ENCODE measurements around the gene CBLN1.

CBLN1 gene

DNA sequence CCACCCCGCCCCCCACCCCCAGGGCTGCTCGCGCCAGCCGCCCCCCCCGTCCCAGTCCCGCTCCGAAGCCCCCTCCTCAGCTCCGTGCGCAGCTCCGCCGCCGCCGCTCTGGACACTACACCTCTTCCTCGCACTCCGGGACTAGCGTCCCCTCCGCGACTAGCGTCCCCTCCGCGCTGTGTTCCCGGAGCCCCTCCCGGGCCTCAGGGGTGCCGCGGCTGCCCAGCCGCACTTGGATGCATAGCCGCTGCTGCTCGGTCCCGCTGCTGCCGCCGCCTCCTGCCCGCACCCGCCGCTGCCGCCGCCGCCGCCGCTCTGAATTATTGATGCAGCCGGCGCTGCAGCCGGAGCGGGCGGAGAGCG is at the start of gene CBLN1:
Gene CBLN1 (minus strand): TSS at position 359 of the 363 bp plus-strand sequence. CDS start 373 bp downstream, outside the sequence.
- no peak for DNase-seq

DNA sequence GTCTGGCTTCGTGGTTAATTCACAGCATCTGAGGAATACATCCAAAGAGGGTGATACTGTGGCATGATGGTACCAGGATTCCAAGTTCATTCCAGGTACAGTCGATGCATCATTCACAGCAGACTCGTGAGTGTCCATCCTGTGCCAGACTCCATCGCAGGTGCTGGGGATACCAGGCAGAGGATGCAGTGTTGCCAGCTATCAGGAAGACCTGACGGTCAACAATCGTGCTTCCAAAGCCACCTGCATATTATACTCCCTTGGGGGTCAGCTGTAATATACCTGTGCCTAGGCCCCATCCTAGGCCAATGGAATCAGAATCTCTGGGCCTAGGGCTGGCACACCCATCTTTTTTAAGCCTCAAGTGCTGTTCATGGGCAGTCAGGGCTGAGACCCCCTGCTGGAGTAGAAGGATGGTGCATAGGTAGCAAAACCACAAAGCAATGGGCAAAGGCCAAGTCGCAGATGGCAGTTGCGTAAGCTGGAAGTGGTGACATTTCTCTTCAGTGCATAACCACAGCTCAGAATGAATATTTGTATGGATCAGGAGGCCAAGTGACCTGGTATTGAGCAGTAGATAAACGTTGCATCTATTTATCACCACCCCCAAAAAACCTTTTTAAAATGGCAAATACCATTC is 49.0 kb upstream of the CBLN1 start:
- no peak for DNase-seq

DNA sequence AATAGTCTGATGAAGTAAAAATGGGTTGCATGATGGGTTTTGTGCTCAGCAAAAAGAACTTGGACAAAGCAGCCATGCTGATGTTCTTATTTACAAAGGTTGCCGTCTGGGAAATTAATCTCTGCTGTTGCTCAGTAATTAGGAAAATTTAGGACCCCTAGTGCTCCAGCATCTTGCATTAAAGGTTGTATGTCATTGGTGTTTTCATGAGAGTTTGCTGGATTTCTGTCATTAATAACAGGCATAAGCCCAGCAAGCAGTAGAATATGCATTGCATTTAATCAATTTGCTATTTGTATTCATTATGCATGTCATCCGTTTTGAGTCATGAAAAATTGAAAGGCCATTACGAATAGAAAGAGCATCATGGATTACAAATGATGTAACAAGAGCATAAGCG is 46.7 kb upstream of the CBLN1 start:
- no peak for DNase-seq

DNA sequence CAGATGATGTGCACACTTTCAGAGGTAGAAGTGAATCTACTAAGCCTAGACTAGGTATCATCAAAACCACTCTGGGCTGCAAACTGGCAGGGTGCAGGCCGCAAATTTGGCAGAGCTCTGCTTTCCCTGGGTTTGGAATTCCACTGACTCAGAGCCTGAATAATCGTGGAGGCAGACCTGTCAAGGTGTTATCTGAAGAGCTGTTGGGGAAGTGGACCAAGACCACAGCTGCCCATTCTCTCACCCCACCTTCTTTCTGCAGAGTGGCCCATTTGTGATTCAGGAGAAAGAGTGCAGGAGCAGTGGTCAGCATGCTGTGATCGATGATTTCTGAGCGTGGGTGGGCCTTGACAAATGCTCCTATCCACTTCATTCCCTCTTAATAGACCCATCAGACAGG is 45.8 kb upstream of the CBLN1 start:
- DNase-seq, result no peak

DNA sequence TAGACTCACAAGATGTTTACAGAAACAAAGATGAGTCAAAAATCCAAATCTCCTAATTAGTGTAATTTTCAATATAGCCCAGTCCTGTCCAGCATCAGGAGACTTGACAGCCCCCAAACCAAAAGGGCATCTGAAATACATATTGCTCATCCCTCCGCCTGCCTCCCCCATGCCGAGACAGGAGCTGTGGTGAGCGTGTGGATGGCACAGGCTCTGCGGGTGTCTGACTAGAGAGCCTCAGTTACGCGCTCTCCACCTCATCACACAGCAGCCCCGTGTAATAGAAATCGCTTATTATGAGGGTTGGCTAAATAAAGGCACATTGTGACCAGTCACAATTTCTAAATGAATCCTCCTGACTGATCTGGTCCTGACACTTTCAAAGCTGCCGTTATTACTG is 43.1 kb upstream of the CBLN1 start:
- DNase-seq, result no peak

DNA sequence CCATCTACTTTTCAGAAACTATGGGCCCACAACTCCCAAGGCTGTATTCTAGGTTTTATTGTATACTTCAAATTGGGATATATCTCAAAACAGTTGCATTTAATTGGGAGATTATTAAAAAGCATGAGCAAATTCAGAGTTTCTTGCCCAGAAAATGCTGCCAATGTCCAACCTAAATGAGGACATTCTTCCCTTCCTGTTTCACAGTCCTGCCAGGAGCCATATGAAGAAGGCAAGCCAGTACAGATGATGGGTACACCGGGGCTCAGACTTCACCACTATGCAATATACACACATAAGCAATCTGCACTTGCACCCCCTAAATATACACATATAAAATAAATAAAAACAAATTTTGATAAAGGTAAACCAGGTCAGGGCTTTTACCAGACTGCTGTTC is 34.0 kb upstream of the CBLN1 start:
- DNase-seq, result no peak

DNA sequence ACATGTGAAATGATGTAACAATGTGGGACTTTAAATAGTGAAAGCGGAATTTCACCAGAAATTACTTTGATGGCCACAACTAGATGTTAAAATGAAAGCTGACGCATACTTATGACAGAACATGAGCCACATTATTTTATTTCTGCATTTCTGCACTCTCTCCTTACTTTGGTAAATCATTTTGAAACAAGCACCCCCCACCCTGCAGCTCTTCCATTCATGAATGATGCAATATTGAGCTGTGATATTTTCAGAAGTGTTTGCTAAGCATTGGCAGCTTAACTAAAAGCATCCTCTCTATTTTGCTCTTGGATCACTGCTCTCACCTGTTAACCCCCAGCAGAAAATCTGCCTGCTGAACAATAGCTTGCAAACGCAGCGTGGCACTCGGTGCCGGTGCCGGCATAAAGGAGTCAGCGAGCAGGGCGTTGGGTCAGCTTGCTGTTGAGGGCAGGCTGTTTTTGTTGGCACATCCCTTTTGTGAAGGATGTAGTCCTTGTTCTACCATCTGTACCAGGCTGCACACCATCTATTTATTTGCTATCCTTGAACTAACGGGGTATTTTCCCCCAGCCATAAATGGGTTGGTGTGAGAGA is 30.8 kb upstream of the CBLN1 start:
- DNase-seq, result no peak

DNA sequence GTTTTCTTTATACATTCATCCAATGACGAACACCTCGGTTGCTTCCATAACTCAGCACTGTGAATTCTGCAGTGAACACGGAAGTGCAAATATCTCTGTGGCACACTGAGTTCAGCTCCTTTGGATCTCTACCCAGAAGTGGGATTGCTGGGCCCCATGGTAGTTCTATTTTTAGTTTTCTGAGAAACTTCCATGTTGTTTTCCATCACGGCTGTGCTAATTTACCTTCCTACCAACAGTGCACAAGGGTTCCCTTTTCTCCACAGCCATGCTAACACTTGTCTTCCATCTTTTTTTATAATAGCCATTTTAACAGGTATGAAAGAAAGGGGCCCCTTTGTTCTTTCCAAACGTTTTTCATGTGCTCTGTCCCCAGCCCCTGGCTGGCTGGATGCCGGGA is 30.2 kb upstream of the CBLN1 start:
- no peak for DNase-seq

DNA sequence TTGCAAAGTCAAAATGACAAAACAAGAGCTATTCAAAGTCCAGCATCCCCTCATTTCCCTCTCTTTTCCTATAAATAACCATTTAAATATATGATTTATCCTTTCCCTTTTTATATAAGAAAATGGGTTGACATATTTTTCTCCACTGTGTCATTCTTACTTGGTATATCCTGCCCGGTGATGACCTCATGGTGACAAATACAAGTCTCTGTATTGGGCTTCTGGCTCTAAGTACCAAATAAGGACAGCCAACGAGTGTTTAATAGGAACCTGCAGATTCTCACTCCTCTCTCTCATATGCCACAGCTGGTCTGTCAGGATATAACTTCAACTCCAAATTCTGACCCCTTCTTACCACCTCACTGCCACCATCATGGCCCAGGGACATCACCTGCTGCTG is 25.5 kb upstream of the CBLN1 start:
- DNase-seq, result no peak

DNA sequence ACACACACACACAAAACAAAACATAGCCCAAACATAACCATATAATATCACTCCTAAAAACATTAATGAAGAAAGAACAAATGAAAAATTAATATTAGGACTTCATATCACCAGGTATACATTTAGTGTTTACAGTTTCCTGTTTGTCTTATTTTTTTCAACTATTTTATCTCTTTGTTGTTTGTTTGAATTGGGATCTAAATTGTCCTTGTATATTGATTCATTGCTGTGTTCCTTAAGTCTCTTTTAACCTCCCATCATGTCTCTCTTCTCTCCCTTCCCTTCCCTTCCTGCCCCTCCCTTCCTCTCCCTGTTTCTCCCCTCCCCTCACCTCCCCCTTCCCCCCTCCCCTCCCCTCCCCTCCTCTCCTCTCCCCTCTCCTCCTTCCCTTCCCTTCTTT is 23.8 kb upstream of the CBLN1 start:
- no peak for DNase-seq

DNA sequence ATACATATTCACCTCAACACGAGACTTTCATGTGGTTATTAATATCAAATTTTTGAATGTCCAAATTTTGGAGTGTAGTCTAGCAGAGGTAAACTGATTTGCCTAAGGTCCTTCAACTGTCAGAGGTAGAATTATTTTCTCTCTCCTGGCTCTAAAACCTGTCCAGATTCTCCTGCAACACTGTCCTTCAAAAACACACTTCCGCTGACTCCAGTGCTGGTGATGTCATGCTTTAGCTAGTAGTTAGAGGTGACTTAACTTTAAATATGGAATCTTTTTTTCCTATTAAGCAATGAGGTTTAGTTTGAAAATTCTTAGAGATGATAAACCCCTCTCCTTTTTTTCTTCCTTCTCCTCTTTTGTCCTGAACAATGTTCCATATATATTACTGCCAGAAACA is 10.8 kb upstream of the CBLN1 start:
- no peak for DNase-seq

DNA sequence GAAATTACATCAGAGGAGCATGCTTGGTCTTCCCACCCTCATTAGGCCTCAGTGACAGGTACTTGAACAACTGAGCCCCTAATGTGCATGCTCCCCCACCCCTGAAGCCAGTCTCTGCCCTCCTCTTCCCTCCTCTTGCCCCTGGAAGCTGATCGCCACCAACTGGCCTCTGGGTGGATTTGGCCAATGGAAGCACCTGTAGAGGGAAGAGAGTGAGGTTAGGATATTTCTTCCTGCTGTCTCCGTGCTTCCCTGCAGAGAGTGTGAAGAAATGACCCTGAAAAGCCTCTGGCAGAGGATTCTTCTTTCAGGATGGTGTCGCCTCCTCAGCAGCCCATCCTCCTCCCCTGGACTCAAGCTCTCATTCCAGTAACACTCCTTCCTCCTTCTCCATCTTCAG is 5.9 kb upstream of the CBLN1 start:
- DNase-seq, result no peak

DNA sequence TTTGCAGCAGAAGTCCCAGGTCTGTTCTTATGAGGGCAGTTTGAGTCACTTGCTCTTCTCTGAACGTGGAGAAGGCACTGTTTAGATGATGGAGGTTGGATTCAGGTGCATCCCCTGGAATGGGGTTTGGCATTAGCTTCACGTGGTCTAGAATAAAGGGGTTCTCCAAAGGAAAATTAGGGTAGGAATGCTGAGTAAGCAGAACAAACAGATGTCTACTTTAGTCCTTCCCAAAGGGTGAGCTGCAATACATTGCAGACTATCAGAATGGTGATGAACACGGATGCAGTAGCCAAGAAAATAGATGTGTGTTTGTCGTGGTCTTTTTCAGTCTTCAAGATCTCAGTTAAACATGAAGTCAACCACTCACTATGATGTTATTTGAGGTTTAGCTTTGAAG is 3.3 kb upstream of the CBLN1 start:
- no peak for DNase-seq

DNA sequence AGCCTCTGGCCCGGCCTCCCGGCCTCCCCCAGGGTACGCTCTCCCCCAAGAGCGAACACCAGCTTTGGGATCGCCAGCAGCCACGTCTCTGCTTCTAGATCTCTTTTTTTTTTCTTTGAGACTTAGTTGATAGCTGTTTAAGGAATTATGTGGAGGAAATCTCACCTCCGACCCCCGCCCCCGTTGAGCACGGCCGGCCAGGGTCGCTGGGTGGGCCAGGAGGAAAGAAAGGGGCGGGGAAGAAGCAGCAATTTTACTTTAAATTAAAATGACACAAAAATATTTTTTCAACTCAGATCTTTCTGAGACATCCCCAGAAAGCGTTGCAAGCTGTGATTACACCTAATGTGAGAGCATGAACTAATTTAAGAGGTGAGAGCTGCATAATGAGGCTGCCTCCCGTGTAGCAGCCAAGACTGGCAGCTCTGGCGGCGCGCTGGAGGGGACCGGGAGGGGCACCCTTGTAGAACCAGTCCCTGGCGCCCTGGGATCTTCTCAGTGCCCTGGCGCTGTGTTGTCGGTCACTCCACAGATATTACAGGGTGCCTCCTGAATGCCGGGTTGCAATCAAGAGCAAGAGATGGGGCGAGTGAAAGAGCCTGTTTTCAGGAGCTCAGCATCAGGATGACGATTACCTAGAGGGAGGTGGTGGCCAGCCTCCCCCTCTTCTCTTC is 1.9 kb upstream of the CBLN1 start:
- DNase-seq, result no peak

DNA sequence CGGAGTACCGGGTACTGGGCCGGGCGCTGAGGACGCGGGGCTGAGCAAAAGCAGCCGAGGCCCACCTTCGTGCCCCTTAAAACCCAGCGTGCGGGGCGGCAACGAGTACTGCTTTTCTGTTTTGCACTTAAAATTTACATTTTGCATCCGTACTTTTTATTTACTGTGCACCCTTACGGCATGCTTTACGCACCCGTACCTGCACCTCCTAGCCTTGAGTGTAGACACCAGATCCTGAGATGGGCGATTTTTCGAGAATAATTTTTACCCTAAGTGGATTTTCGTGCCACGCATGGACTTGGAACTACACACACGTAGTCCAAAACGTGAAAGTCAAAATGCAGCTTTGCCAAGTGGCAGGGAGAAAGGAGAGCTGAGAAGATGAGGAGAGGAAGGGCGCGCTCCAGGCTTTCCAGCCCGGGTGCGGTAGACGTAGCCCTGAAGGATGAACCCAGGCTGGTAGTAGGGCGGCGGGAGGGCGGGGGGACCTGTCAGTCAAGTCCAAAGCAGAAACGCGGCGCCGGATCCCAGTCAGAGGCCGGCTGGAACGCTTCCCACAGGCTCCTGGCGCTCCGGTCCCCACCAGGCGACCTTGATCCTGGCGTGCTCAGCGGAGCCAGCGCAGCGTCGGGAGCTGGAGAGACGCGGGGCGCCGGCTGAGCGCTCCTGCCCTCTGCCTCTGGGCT is 1.2 kb upstream of the CBLN1 start:
- DNase-seq, result no peak

DNA sequence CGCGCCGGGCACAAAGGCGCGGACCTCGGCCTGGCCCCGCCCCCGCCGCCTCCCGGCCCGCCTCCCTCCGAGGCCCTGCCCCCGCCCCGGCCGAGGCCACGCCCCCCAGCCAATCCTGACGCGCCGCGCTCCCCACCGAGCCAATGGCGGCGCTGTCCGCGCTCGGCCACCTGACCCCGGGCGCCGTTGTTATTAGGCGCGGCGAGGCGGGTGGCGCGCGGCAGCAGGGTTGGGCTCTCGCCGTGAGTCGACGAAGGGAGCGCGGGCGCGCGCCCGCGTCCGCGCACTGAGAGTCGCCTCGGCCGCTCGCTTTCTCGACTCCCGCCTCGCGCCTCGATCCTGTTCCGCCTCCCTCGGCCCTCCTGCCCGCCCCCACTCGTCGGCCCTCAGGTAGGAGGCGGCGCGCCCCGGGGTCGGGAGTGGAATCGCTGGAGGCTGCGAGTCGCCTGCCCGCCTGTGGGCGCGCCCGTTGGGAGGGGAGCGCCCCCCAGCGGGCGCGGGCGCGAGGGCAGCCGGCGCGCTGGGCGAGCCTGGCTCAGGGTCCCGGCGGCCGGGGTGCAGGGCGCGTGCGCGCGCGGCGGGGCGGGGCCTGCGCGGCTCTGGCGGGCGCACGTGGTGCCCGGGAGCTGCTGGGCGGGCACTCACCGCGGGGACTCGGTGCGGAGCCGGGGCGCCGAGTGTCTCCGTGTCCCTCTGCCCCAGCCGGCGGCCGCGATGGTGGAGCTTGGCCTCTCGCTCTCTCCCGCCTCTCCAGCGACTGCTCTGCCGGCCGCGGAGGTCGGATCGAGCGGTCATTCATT is 405 bp upstream of the CBLN1 start:
- no peak for DNase-seq

DNA sequence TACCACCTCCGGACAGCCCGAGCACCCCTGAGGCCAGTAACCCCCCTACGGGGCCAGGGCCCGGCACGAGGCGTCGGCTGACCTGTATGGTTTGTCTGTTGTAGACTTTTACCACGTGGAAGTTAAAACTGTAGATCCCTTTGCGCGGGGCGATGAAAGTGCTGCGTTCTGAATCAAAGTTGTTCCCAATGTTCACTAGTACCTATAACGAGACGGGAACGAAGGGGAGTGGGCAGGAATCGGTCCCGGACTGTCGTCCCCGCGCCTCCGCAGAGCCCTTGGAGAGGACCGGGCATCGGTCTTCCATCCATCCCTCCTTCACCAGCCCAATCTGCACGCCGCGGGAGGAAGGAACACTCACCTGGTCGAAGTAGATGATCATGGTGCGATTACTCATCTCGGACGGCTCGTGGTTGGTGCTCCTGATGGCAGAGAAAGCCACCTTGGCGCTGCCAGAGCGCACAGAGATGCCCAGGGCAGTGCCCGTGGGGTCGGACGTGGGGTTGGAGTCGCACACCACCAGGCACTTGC is 732 bp downstream of the CBLN1 start:
- DNase-seq, result no peak

DNA sequence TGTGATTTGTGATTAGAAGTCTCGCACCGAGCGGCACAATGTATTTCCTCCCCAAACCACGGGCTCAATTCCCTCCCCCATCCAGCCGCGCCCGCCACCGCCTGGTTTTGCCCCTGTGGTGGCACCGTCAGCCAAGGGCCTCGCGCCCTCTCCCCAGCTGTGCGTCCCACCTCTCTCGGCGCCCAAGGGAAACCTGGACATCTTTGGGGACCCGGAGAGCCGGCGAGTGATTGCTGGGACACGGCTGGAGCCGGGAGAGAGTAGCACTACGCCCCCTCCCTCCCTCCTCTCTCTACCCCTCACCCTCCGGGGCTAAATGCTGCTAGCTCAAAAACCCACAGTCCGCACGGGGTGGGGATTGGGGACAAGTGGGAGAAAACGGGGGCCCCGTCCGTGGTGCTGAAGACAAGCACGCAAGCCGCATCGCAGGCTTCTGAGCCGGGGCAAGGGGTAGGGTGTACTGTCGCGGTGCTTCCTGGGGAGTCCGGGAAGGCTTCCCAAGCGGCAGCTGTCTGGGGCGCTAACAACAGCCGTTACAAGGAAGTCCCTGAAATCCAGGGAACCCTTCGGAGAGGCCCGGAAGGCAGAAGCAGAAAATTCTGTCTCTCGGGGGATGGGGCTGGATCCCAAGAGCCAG is 1.4 kb downstream of the CBLN1 start:
- DNase-seq, result no peak

DNA sequence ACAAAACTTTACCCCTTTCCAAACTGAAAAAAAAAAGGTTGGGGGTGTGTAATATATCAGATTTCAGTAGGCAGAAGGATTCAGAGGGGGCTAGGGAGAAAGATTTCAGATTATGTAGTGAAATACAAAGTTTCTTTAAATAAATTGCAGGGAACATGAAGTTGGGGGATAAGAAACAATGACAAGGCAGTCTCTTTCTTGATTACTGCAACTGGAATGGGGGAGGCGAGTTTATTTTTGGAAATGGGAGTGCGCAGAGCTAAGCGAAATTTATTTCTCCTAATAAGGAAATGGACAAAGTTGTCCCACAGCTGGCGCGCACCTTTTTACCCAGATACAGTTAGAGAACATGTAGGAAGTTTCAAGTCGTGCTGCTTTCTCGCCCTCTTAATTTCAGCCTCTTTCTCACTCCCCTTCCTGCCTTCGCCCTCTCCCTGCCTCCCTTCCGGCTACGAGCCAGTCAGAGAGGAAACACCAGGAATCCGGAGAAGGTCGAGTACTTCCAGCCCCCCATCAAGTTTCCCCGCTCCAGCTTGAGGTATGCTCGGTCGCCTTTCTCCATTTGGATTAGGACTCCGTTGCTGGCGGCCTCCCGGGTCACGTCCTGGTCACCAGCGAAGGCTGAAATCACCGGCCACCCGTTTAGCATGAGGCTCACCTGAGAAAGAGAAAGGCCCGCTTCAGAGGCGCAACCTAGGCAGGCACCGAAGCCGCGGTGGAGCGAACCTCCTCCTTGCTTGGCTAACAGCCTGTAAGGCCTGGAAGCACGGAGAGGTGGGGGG is 2.5 kb downstream of the CBLN1 start:
- DNase-seq, result no peak

DNA sequence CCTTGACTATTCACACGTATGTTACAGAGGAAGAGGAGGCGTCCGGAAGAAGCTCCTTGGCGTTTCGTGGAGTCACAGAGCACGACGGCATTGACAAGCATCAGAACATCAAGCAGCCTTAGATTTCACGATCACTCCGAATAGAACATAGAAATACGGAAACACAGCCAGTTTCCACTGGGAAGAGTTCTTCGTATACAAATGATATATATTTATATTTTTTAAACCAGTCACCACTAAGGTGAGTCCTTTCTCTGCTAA is 3.1 kb downstream of the CBLN1 start:
- no peak for DNase-seq

DNA sequence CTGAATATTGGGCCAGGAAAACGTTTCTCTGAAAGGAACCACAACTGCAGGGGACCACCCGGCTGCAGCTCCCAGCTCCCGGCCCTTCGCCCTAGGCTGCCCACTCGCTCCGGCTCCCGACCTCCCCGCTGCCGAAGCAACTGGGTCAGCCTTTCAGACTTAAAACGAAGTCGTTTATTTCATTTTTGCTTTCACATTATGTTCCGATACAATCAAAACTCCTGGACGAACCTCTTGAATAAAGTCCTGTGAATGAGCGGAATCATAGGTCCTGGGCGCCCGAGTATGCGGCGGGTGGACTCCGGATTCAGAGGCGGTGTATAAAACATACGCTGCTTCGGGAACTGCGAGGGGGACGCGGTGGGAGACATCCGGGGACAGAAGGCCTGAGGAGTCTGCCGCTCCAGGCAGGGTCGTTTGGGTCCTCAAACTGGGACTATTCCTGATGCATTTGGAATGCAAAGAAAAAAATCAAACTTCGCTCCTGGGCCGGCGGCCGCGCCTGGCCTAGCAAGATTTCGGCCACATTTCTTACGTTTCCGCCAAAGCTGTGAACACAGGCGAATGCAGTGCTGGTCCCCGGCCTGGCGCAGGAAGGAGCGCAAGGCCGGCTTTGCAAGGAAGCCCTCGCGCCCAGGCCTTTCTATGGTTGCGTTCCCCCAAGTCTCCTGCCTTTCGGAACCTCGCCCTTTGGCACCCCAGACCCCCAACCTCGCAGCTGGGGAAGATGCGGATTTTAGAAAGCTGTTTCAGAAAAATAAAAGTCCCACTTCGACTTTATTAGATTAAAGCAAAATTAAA is 3.7 kb downstream of the CBLN1 start:
- DNase-seq, result no peak
